B cell (primary cell): ENCODE results near the gene UPK2. TPM values are rescaled to one million over a fixed set of nuclear protein-coding genes. Genes with fewer than 3 reads are reported as not detected.

Source experiments
- ATAC-seq: fragments of 200-7000 bp; cut with Tn5 transposase; one replicate; pipeline ENCODE4 v1.10.0; 2021; ENCODE audit warnings: low read depth, mild to moderate bottlenecking, moderate number of reproducible peaks, moderate library complexity
- CTCF ChIA-PET: fragments of 350-600 bp; sonication (Branson Sonifier 250); formaldehyde crosslinking; loops from one replicate; lab custom pipeline; 2021; ENCODE audit warnings: antibody characterized with exemption, inconsistent platforms; lab: Charles Lee
- POLR2A ChIA-PET: fragments of 350-600 bp; sonication (Branson Sonifier 250); formaldehyde crosslinking; loops from one replicate; lab custom pipeline; 2021; ENCODE audit warnings: antibody characterized with exemption; lab: Charles Lee
- DNase-seq: peaks from one replicate; pipeline ENCODE4 v3.0.0; 2013
- H2AFZ ChIP-seq: 2 replicates; pipeline ENCODE4 v1.6.1; 2012; ENCODE audit warnings: mild to moderate bottlenecking, low read depth, low read length; ENCODE audit not compliant: insufficient read depth, poor library complexity, severe bottlenecking
- H3K27ac ChIP-seq, 2 donors: 1 replicate in 1 of 2; 2 replicates in 1 of 2; pipeline ENCODE4 v1.5.1; 2012 to 2013; ENCODE audit warnings: low read length in 2 of 2, mild to moderate bottlenecking in 2 of 2, moderate library complexity in 1 of 2
- H3K27me3 ChIP-seq, 4 experiments: fragments of 200-600 bp in 1 of 4; sonication (generic) in 1 of 4; replicated peaks in 1 of 4; 1 replicate in 2 of 4; 2 replicates in 2 of 4; pipeline versions ENCODE4 v1.6.1 to v1.7.0; 2013 to 2016; ENCODE audit warnings: low read length in 3 of 4, mild to moderate bottlenecking in 2 of 4, mixed read lengths in 1 of 4, moderate library complexity in 1 of 4; ENCODE audit not compliant: insufficient read depth in 4 of 4, control insufficient read depth in 3 of 4; ENCODE audit errors: control extremely low read depth in 1 of 4
- H3K36me3 ChIP-seq, 2 experiments: replicated peaks in 1 of 2; 1 replicate in 1 of 2; 2 replicates in 1 of 2; pipeline versions ENCODE4 v1.6.1 to v1.7.1; 2013; ENCODE audit warnings: low read length in 1 of 2; ENCODE audit not compliant: insufficient read depth in 2 of 2, control insufficient read depth in 1 of 2; ENCODE audit errors: control extremely low read depth in 1 of 2, extremely low read depth in 1 of 2
- H3K4me1 ChIP-seq, 2 donors: fragments of 200-600 bp in 1 of 2; sonication (generic) in 1 of 2; 1 replicate in 1 of 2; 2 replicates in 1 of 2; pipeline versions ENCODE4 v1.5.1 to v1.6.1; 2013 to 2017; ENCODE audit warnings: low read length in 2 of 2; ENCODE audit not compliant: control insufficient read depth in 2 of 2, insufficient read depth in 2 of 2
- H3K4me2 ChIP-seq: replicated peaks from 2 replicates; pipeline ENCODE3; 2012; ENCODE audit warnings: mild to moderate bottlenecking, low read depth, low read length; ENCODE audit not compliant: poor library complexity, severe bottlenecking
- H3K4me3 ChIP-seq, 5 experiments: fragments of 200-600 bp in 1 of 5; sonication (generic) in 1 of 5; 1 replicate in 3 of 5; 2 replicates in 2 of 5; pipeline versions ENCODE4 v1.5.1 to v1.7.0; 2011 to 2016; ENCODE audit warnings: low read length in 4 of 5, mild to moderate bottlenecking in 4 of 5, low read depth in 2 of 5, control low read depth in 1 of 5, moderate library complexity in 1 of 5; ENCODE audit not compliant: insufficient read depth in 1 of 5; ENCODE audit errors: control extremely low read depth in 1 of 5, extremely low read depth in 1 of 5
- H3K79me2 ChIP-seq: fragments of 200-600 bp; sonication (generic); one replicate; pipeline ENCODE4 v1.6.0; 2016; ENCODE audit warnings: low read length; ENCODE audit not compliant: control insufficient read depth, insufficient read depth
- H3K9ac ChIP-seq: fragments of 200-600 bp; sonication (generic); 2 replicates; pipeline ENCODE4 v1.6.1; 2017; ENCODE audit warnings: mild to moderate bottlenecking, low read length, moderate library complexity
- H3K9me3 ChIP-seq, 3 donors: one replicate each; pipeline versions ENCODE4 v1.6.1 to v1.7.1; 2013; ENCODE audit warnings: low read length in 2 of 3; ENCODE audit not compliant: control insufficient read depth in 2 of 3, insufficient read depth in 1 of 3; ENCODE audit errors: control extremely low read depth in 1 of 3
- H4K20me1 ChIP-seq: 2 replicates; pipeline ENCODE4 v1.6.0; 2012; ENCODE audit warnings: mild to moderate bottlenecking, low read length; ENCODE audit not compliant: insufficient read depth, control insufficient read depth, poor library complexity, severe bottlenecking
- H3K27ac Mint-ChIP-seq: one replicate; pipeline ENCODE4 v1.8.0; 2021; ENCODE audit warnings: mixed read lengths
- H3K27me3 Mint-ChIP-seq: one replicate; pipeline ENCODE4 v1.8.0; 2021; ENCODE audit warnings: mixed read lengths
- H3K4me1 Mint-ChIP-seq: one replicate; pipeline ENCODE4 v1.8.0; 2021; ENCODE audit warnings: mixed read lengths
- H3K4me3 Mint-ChIP-seq: one replicate; pipeline ENCODE4 v1.8.0; 2021; ENCODE audit warnings: mixed read lengths
- H3K9me3 Mint-ChIP-seq: one replicate; pipeline ENCODE4 v1.8.0; 2022; ENCODE audit warnings: mixed read lengths; ENCODE audit not compliant: insufficient read depth
- CTCF ChIP-seq: fragments of 200-600 bp; IDR thresholded peaks from one replicate; pipeline ENCODE4 v1.8.0; 2022; ENCODE audit warnings: antibody characterized with exemption, mild to moderate bottlenecking
- EZH2 ChIP-seq: IDR thresholded peaks from 2 replicates; pipeline ENCODE4 v1.6.1; 2012; ENCODE audit warnings: borderline replicate concordance, low read depth, mild to moderate bottlenecking, moderate library complexity, low read length; ENCODE audit not compliant: insufficient read depth, poor library complexity, severe bottlenecking
- WGBS: methylation state at CpG from one replicate; pipeline ENCODE4 v1.1.5; 2013; ENCODE audit warnings: missing lambda C conversion rate; ENCODE audit not compliant: insufficient coverage; 5-methylcytosine and 5-hydroxymethylcytosine counted together
- intact Hi-C: fragments of 100-400 bp; cut with micrococcal nuclease; formaldehyde crosslinking; loops from one replicate; pipeline ENCODE4 v1.10.0; 2022
- polyA plus RNA-seq: library from polyadenylated mRNA; depleted of rRNA; stranded (reverse); fragments of >200 nt; gene quantifications from 2 replicates; pipeline ENCODE4 v1.2.3, GENCODE V29; 2012
- total RNA-seq, 2 donors: library from RNA; stranded (reverse); fragments of 120-200 nt in 1 of 2; gene quantifications; 1 replicate in 1 of 2; 2 replicates in 1 of 2; pipeline versions ENCODE4 v1.2.3 to v1.2.4, GENCODE V29; 2013 to 2022

Gene UPK2
- total and polyA plus RNA-seq, 2 donors (not counting 1 experiment from before 2014, with no cell fraction given), result 0.43 TPM; not detected in 1

- TF ChIP-seq EZH2, result no peak
- no peak for TF ChIP-seq CTCF
- intact Hi-C loops, result no loop called here
- CTCF ChIA-PET, result interaction anchor here (0.6 to 1.9 kb wide), 5 partner anchors 8 to 241 kb away, joined by 3 to 7 read pairs (median 3); no protein-coding TSS in a partner anchor
Measured at GRCh38 chr11:118938491-118939403, 17.4 kb upstream of the UPK2 start.

More at GRCh38 chr11:118938491-118939403, 17.4 kb upstream of the UPK2 start:
- ATAC-seq (no peak), DNase-seq (no peak)
- Histone ChIP-seq H3K27me3 (peaks cover 0 to 3% (median 0%) of the 10 kb centered on the region in 4 experiments), H3K36me3 (no peaks in the 10 kb centered on the region), H3K9ac (no peak overlapping the region), H3K4me3 (no peak overlapping the region), H3K4me2 (no peak overlapping the region), H4K20me1 (no peaks in the 10 kb centered on the region), H2AFZ (no peak overlapping the region), H3K4me1 (peaks cover 25 to 34% of the 10 kb centered on the region in 2 donors), H3K79me2 (peaks cover 6% of the 10 kb centered on the region), H3K9me3 (peaks cover 0 to 7% (median 0%) of the 10 kb centered on the region in 3 donors), H3K27ac (no peak overlapping the region)
- Mint-ChIP-seq H3K9me3 (no peaks in the 10 kb centered on the region), H3K27me3 (no peaks in the 10 kb centered on the region), H3K27ac (no peak overlapping the region), H3K4me1 (peaks cover 35% of the 10 kb centered on the region), H3K4me3 (no peak overlapping the region)
- 88% methylated on average over 8 of the region's 11 CpGs for WGBS
- POLR2A ChIA-PET, result no interaction called here
